Kidney (tissue), 14 donors: Measurements from ENCODE around the gene PODN. TPM values are rescaled to one million over a fixed set of nuclear protein-coding genes. Genes with fewer than 3 reads are reported as not detected.

Experiments
- DNase-seq, 5 donors: peaks; one replicate each; pipeline ENCODE4 v3.0.0-alpha.2; 2013 to 2020
- FAIRE-seq: peaks from 2 replicates; lab custom pipeline; 2012; peaks lifted over from hg19 to GRCh38; lab: Jason Lieb, UNC
- H3K27ac ChIP-seq, 2 donors: one replicate each; pipeline ENCODE4 v1.7.0; 2013; ENCODE audit warnings: low read depth in 2 of 2, low read length in 2 of 2, inconsistent platforms in 1 of 2
- H3K27me3 ChIP-seq: one replicate; pipeline ENCODE4 v1.7.1; 2013; ENCODE audit warnings: low read length, inconsistent platforms; ENCODE audit not compliant: control insufficient read depth, insufficient read depth
- H3K36me3 ChIP-seq, 3 donors: one replicate each; pipeline versions ENCODE4 v1.7.0 to v1.7.1; 2013; ENCODE audit warnings: low read length in 3 of 3, control low read depth in 1 of 3, inconsistent platforms in 1 of 3; ENCODE audit not compliant: insufficient read depth in 3 of 3, control insufficient read depth in 2 of 3
- H3K4me1 ChIP-seq, 3 donors: one replicate each; pipeline versions ENCODE4 v1.7.0 to v1.7.1; 2013; ENCODE audit warnings: low read length in 3 of 3, inconsistent platforms in 1 of 3, low read depth in 1 of 3; ENCODE audit not compliant: control insufficient read depth in 2 of 3, insufficient read depth in 2 of 3
- H3K4me3 ChIP-seq, 3 donors: one replicate each; pipeline versions ENCODE4 v1.7.0 to v1.8.1; 2013; ENCODE audit warnings: low read length in 3 of 3, control low read depth in 1 of 3, inconsistent platforms in 1 of 3
- H3K9ac ChIP-seq, 3 donors: one replicate each; pipeline versions ENCODE4 v1.7.0 to v1.7.1; 2013; ENCODE audit warnings: low read length in 3 of 3, control low read depth in 1 of 3, inconsistent platforms in 1 of 3
- H3K9me3 ChIP-seq, 3 donors: one replicate each; pipeline versions ENCODE4 v1.7.0 to v1.7.1; 2013; ENCODE audit warnings: low read length in 3 of 3, control low read depth in 1 of 3, inconsistent platforms in 1 of 3; ENCODE audit not compliant: control insufficient read depth in 2 of 3, insufficient read depth in 1 of 3
- CTCF ChIP-seq: IDR thresholded peaks from 3 replicates; pipeline ENCODE4 v1.5.1; 2012; ENCODE audit warnings: mild to moderate bottlenecking, moderate library complexity, borderline replicate concordance; ENCODE audit not compliant: insufficient read depth; ENCODE audit errors: extremely low read depth
- intact Hi-C: fragments of 100-400 bp; cut with DNase I; formaldehyde crosslinking; loops from one replicate; pipeline ENCODE4 v1.11.1; 2022
- polyA plus RNA-seq: library from polyadenylated mRNA; stranded (reverse); fragments of 350-450 nt; fragmentation: Illumina TruSeq; extraction: RNeasy Lipid Tissue Mini Kit (QIAGEN cat#74804); gene quantifications from one replicate; pipeline ENCODE4 v1.2.3, GENCODE V29; 2014; ENCODE audit warnings: low read depth, low replicate concordance; ENCODE audit not compliant: insufficient read depth
- total RNA-seq: library from RNA; stranded (reverse); fragmentation: NEBNext Ultra II Directional; extraction: Animal tissue kit (Norgen Biotek cat#: 25700); gene quantifications from one replicate; pipeline ENCODE4 v1.2.1, GENCODE V29; 2021
- donor health status: control.
- donor health status: control.
- donor health status: control.
- donor health status: control.
- donor health status: control.
- donor health status: DM: yes; HTN: yes; CAD: no.
- donor health status: Normal renal cell carcinoma (clear cell type).

The PODN gene
- total and polyA plus RNA-seq, 2 donors from 2014 or later: 1.4 to 8.1 TPM

GRCh38 chr1:53048960-53049573 lies 12.9 kb upstream of the PODN start:
- H3K4me3 ChIP-seq: no peak overlapping the region
- DNase-seq (no peak), FAIRE-seq (no peak)
- H3K9ac ChIP-seq: no peak overlapping the region
- no peak for TF ChIP-seq CTCF
- intact Hi-C loops: no loop called here
- H3K27ac ChIP-seq: no peak overlapping the region
- peaks cover 4 to 30% (median 21%) of the 10 kb centered on the region in 3 donors for H3K36me3 ChIP-seq
- no peaks in the 10 kb centered on the region for H3K27me3 ChIP-seq
- H3K9me3 ChIP-seq: no peaks in the 10 kb centered on the region
- H3K4me1 ChIP-seq: no peaks in the 10 kb centered on the region

DNA sequence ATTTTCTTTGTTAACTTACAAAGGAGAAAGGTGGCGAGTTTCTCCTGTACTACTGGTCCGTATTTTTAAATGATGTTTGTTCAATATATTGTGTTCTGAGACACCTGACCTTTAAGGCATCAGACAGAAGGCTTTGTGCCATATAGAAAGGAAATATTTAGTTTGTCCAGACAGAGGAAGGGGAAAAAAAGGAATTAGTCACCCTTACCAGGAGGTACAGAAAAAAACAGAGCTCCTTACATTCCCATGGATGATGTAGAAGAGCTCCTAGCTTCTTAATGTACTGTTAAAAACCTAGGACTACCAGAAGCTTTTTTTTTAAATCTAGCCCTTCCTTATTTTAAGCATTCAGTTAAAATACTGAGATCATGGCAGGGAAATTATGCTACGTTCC lies 12.4 kb upstream of the PODN start:
- no peaks in the 10 kb centered on the region for H3K27me3 ChIP-seq
- no peak overlapping the region for H3K27ac ChIP-seq
- no peaks in the 10 kb centered on the region for H3K4me1 ChIP-seq
- TF ChIP-seq CTCF: no peak
- no peaks in the 10 kb centered on the region for H3K9me3 ChIP-seq
- no peak for DNase-seq
- no peak for FAIRE-seq
- no peak overlapping the region for H3K4me3 ChIP-seq
- no peak overlapping the region for H3K9ac ChIP-seq
- intact Hi-C loops: no loop called here
- peaks cover 4 to 30% (median 21%) of the 10 kb centered on the region in 3 donors for H3K36me3 ChIP-seq

DNA sequence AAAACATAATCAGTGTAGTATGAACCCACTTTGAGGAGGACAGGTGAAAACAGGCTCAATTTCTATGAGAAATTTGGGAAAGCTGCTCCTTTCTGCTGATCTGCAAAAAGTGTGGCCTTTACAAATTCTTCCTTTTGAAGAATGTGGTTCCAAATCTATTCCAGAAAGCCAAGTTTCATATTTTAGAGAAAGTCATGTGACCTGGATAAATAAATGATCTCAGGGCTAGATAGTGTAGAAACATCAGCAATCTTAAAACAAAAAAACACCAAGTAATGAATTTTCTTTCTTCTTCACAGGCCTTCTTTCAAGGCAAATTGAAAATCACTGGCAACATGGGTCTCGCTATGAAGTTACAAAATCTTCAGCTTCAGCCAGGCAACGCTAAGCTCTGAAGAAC lies 11.7 kb upstream of the PODN start:
- Histone ChIP-seq H3K9me3 (no peaks in the 10 kb centered on the region), H3K9ac (no peak overlapping the region), H3K36me3 (peaks cover 4 to 30% (median 21%) of the 10 kb centered on the region in 3 donors), H3K27me3 (no peaks in the 10 kb centered on the region), H3K4me1 (no peaks in the 10 kb centered on the region), H3K4me3 (no peak overlapping the region), H3K27ac (no peak overlapping the region)
- intact Hi-C loops: no loop called here
- FAIRE-seq (no peak), DNase-seq (no peak)
- no peak for TF ChIP-seq CTCF

DNA sequence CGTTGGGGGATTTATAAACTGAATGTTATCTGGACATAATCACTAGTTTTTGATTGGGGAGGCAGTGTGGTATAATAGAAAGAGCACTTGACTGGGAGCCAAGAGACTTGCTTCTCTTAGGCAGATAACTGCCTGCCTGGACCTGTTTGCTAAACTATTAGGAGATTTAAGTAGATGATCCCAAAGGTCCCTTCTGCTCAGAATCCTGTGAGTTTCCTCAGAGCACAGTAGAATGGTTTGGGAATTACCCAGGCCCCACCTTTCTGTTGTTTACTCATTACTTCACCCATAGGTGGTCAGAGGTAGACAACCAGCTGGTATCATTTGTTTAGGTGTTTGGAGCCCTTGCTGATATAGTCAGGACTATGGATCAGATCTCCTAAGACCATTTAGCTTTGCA lies 10.3 kb upstream of the PODN start:
- no peak overlapping the region for H3K27ac ChIP-seq
- no peak for FAIRE-seq

More for the DNA sequence above, 10.3 kb upstream of the PODN start:
- H3K4me3 ChIP-seq: no peak overlapping the region
- no peak overlapping the region for H3K9ac ChIP-seq
- H3K36me3 ChIP-seq: peaks cover 4 to 30% (median 21%) of the 10 kb centered on the region in 3 donors
- no peaks in the 10 kb centered on the region for H3K27me3 ChIP-seq
- no peaks in the 10 kb centered on the region for H3K4me1 ChIP-seq
- H3K9me3 ChIP-seq: no peaks in the 10 kb centered on the region
- intact Hi-C loops: no loop called here
- no peak for TF ChIP-seq CTCF
- DNase-seq: no peak
